Nephron (organoid): Measurements from ENCODE around the gene NFAT5.

ENCODE experiments used
- H3K27ac Mint-ChIP-seq, 3 experiments: 2 replicates each; pipeline ENCODE4 v1.8.0; 2020; ENCODE audit warnings: mixed read lengths in 3 of 3, mild to moderate bottlenecking in 2 of 3, moderate library complexity in 1 of 3
- H3K27me3 Mint-ChIP-seq: 2 replicates; pipeline ENCODE4 v1.8.0; 2021; ENCODE audit warnings: low read depth, mild to moderate bottlenecking, moderate library complexity, mixed read lengths
- H3K36me3 Mint-ChIP-seq: 2 replicates; pipeline ENCODE4 v1.8.0; 2020; ENCODE audit warnings: low read depth, mixed read lengths
- H3K4me1 Mint-ChIP-seq: 2 replicates; pipeline ENCODE4 v1.8.0; 2020; ENCODE audit warnings: mixed read lengths
- H3K4me3 Mint-ChIP-seq, 3 experiments: 2 replicates each; pipeline ENCODE4 v1.8.0; 2020; ENCODE audit warnings: mild to moderate bottlenecking in 3 of 3, mixed read lengths in 3 of 3, moderate library complexity in 2 of 3
- H3K9me3 Mint-ChIP-seq: 2 replicates; pipeline ENCODE4 v1.8.0; 2020; ENCODE audit warnings: mixed read lengths
- TF ChIP-seq, protein P1 (sequence below), 3 experiments: fragments of 200-600 bp; sonication (generic); IDR thresholded peaks; one replicate each; pipeline ENCODE4 v1.5.0; 2021; ENCODE audit warnings: antibody characterized with exemption in 3 of 3; ENCODE audit not compliant: unreplicated experiment in 3 of 3

Gene NFAT5

DNA sequence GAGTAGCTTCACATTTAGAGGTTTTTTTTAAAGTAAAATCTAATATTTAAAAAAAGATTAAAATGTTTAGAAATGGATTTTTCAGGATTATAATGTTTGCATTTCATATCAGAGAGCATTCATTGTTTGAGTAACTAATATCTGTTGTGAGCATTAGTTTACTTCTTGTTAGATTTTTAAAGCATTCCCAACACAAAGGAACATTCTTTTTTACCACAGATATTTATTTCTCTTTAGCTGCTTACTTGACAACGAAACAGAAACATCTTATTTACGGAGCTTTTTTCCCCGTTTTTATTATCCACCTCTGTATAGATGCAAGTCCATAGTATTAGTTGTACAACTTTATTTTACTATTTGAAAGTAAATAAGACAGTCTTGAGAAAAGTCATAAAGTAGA is 53.0 kb downstream of the NFAT5 start:
- Mint-ChIP-seq H3K4me1 (peaks cover 30% of the 10 kb centered on the region), H3K4me3 (no peak overlapping the region), H3K36me3 (peaks cover 14% of the 10 kb centered on the region), H3K27me3 (no peaks in the 10 kb centered on the region), H3K27ac (no peak overlapping the region), H3K9me3 (no peaks in the 10 kb centered on the region)
- TF ChIP-seq, protein P1, sequence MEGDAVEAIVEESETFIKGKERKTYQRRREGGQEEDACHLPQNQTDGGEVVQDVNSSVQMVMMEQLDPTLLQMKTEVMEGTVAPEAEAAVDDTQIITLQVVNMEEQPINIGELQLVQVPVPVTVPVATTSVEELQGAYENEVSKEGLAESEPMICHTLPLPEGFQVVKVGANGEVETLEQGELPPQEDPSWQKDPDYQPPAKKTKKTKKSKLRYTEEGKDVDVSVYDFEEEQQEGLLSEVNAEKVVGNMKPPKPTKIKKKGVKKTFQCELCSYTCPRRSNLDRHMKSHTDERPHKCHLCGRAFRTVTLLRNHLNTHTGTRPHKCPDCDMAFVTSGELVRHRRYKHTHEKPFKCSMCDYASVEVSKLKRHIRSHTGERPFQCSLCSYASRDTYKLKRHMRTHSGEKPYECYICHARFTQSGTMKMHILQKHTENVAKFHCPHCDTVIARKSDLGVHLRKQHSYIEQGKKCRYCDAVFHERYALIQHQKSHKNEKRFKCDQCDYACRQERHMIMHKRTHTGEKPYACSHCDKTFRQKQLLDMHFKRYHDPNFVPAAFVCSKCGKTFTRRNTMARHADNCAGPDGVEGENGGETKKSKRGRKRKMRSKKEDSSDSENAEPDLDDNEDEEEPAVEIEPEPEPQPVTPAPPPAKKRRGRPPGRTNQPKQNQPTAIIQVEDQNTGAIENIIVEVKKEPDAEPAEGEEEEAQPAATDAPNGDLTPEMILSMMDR (IDR thresholded peaks at IDR 0.05; ENCODE audit: unreplicated experiment in 3 of 3), result no peak

DNA sequence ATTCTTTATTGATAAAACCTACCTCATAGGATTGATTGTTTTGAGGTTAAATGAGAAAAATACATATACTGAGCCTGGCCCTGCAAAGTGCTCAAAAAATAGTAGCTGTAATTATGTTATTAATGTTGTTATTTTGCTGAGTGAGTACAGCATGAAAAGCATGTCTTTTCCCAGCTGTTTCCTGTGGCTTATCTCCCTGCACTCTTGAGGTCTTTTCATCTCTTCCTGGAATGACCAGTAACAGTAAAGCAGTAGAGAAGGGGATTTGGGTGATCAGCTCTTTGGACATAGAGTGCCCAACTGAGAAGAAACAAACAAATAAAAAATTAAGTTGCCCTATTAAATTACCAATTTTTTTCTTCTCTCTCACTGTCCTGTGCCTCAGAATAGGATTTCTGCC is 53.7 kb downstream of the NFAT5 start:
- peaks cover 30% of the 10 kb centered on the region for H3K4me1 Mint-ChIP-seq
- H3K27me3 Mint-ChIP-seq, result no peaks in the 10 kb centered on the region
- H3K4me3 Mint-ChIP-seq, result no peak overlapping the region
- peak overlapping the region in 2 of 3 experiments; percentile 22 to 35 for H3K27ac Mint-ChIP-seq
- H3K36me3 Mint-ChIP-seq, result peaks cover 17% of the 10 kb centered on the region
- TF ChIP-seq, protein P1 (IDR thresholded peaks at IDR 0.05; ENCODE audit: unreplicated experiment in 3 of 3), result no peak
- no peaks in the 10 kb centered on the region for H3K9me3 Mint-ChIP-seq

GRCh38 chr16:69620573-69620972 is 54.8 kb downstream of the NFAT5 start:
- Mint-ChIP-seq H3K36me3 (peaks cover 17% of the 10 kb centered on the region), H3K4me3 (no peak overlapping the region), H3K4me1 (peaks cover 30% of the 10 kb centered on the region), H3K27ac (no peak overlapping the region), H3K27me3 (no peaks in the 10 kb centered on the region), H3K9me3 (no peaks in the 10 kb centered on the region)
- TF ChIP-seq, protein P1 (IDR thresholded peaks at IDR 0.05; ENCODE audit: unreplicated experiment in 3 of 3), result no peak

DNA sequence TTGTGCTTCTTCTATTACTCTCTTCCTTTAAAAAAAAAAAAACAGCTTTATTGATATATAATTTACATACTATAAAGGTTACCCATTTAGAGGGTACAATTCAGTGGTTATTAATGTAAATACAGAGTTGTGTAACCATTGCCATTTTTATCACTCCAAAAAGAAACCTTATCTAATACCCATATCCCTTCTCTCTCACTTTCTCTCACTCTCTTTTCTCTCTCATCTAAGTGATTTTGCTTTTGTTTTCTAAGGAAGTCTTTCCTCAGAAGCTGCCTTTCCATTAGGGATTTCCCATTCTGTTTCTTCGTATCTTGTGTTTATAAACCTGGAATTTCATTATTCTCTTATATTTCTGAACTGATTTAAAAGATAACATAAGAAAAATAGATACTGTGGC is 55.5 kb downstream of the NFAT5 start:
- peaks cover 33% of the 10 kb centered on the region for H3K4me1 Mint-ChIP-seq
- H3K27ac Mint-ChIP-seq, result peak overlapping the region in 1 of 3 experiments; percentile 11
- no peaks in the 10 kb centered on the region for H3K9me3 Mint-ChIP-seq
- TF ChIP-seq, protein P1 (IDR thresholded peaks at IDR 0.05; ENCODE audit: unreplicated experiment in 3 of 3), result no peak
- H3K27me3 Mint-ChIP-seq, result no peaks in the 10 kb centered on the region
- H3K4me3 Mint-ChIP-seq, result no peak overlapping the region
- peaks cover 15% of the 10 kb centered on the region for H3K36me3 Mint-ChIP-seq

DNA sequence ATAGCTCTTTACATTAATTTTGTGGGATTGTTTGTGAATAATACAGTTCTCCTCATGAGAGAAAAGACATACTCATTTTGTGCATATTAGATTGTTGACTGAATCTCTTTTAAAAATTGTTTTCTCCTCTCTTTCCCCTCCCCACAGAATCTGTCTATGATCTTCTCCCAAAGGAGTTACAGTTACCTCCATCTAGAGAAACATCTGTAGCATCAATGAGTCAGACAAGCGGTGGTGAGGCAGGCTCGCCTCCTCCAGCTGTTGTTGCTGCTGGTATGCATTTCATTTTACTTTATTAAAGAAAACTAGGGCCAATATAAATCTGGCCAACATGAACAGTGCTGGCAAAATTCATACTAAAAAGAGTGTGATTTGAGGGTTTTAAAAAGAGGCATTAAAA is 60.5 kb downstream of the NFAT5 start:
- H3K36me3 Mint-ChIP-seq, result peaks cover 27% of the 10 kb centered on the region
- TF ChIP-seq, protein P1 (IDR thresholded peaks at IDR 0.05; ENCODE audit: unreplicated experiment in 3 of 3), result no peak
- no peaks in the 10 kb centered on the region for H3K9me3 Mint-ChIP-seq
- H3K4me3 Mint-ChIP-seq, result no peak overlapping the region
- H3K27ac Mint-ChIP-seq, result peak overlapping the region in 1 of 3 experiments; percentile 34
- H3K27me3 Mint-ChIP-seq, result no peaks in the 10 kb centered on the region
- H3K4me1 Mint-ChIP-seq, result peaks cover 11% of the 10 kb centered on the region

DNA sequence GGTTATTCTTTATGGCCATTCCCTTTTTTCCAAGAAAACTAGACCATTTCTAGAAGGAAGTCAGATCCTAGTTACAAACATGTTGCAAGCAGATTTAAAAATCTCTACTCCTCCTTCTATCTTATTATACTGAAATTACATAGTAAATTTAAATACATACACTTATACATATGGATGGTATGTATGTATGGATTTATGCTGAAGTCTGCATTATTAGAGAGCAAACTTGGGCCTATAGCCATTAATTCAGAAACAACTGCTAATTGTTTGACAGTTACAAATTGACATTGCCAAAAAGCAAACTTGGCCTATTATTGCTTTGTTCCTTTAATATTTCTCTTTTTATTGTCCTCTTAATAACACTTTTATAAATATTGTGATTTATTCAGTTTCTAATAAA is 67.1 kb downstream of the NFAT5 start:
- no peaks in the 10 kb centered on the region for H3K4me1 Mint-ChIP-seq
- H3K36me3 Mint-ChIP-seq, result peaks cover 52% of the 10 kb centered on the region
- TF ChIP-seq, protein P1 (IDR thresholded peaks at IDR 0.05; ENCODE audit: unreplicated experiment in 3 of 3), result no peak
- no peak overlapping the region for H3K27ac Mint-ChIP-seq
- no peak overlapping the region for H3K4me3 Mint-ChIP-seq
- no peaks in the 10 kb centered on the region for H3K27me3 Mint-ChIP-seq
- H3K9me3 Mint-ChIP-seq, result peaks cover 18% of the 10 kb centered on the region
